Erythroblast (primary cell): ENCODE measurements around the gene CTIF.

Source experiments
- DNase-seq, 2 experiments: peaks; one replicate each; lab custom pipeline; 2025; lab: John Stamatoyannopoulos, UW
- GATA1 ChIP-seq: IDR thresholded peaks from 2 replicates; pipeline ENCODE4 v1.6.1; 2011; ENCODE audit warnings: low read depth, mild to moderate bottlenecking, control low read depth, low read length, moderate library complexity
- POLR2A ChIP-seq: IDR thresholded peaks from 2 replicates; pipeline ENCODE4 v1.6.1; 2011; ENCODE audit warnings: mild to moderate bottlenecking, low read length

The CTIF gene

DNA sequence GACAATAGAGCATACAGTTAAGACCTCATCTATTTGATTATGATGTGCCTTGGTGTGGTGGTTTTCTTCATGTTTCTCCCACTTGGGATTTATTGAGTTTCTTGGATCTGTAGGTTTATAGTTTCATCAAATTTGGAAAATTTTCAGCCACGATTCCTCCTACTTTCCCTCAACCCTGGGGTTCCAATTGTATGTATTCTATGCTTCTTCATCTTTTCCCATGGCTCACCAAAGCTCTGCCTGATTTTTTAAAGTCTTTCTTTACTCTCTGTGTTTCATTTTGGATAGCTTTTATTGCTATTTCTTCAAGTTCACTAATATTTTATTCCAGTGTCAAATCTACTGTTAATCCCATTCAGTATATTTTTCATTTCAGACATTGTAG lies 132.7 kb downstream of the CTIF start:
- TF ChIP-seq POLR2A (no peak), GATA1 (no peak)
- DNase-seq = no peak

GRCh38 chr18:48672671-48673340 lies 134.0 kb downstream of the CTIF start:
- no peak for DNase-seq
- TF ChIP-seq POLR2A (no peak), GATA1 (no peak)

- DNase-seq = no peak
- TF ChIP-seq POLR2A = no peak
Observed at GRCh38 chr18:48673456-48673852, 134.6 kb downstream of the CTIF start.

DNA sequence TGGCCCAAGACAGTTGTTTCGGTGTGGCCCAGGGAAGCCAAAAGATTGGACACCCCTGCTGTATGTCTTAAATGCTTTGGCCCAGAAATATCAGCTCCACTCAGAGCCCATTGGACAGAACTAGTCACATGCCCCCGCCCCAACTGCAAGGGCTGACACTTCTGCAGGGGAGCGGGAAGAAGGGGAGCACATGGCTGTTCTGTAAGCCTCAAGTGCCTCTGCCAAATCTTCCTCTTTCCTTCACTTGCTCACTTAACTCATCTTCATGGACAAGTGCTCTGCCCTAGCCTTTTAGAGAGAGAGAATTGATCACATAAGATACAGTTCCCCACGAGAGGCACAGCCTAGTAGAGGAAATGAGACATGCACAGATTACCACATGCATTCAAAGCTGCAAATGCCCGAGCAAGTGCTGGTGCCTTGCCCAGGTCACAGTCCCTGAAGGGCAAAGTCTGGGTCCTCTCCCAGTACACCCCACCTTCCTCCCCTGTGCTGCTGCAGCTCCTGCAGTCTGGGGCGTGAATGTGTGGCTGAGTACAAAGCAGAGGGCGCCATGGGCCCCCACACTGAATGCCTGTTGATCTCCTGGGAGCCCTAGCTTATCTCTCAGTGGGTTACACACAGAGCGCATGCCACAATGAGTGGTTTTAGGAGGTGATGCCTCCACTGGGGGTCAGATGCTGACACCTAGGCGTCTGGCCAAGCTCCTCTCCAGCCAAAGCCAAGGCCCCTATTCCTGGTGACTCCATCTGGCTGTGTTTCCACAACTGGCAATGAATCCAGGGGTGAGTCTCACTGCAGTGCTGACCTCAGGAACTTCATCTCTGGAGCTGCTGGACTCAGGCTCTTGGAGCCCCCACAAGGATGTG lies 135.3 kb downstream of the CTIF start:
- TF ChIP-seq POLR2A (no peak), GATA1 (no peak)
- no peak for DNase-seq

DNA sequence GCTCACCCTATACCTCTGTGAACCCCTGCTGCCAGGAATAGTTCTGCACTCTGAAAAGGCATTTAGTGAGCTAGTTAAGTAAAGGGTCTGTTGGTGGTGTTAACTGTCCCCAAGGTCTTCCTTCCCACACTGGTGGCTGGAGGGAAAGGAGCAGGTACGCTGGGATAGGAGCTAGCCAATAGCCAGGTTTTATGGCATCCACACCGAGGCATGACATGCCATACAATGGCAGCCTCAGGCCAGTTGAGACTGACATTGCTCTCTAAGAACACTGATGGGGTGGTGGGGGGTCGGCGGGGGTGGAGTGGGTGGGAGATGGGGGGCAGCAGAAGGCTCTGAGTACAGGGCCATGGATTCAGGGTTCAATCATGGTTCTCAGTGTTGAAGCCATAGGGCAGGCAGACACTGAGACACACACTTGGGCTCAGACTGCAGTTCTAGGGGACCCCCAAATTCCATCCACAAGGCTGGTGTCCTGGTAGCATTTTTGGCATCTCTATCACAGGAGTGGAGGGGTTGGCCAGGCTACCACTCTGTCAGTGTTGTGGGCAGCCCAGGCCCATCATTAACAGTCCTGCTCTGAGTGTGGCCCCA lies 136.0 kb downstream of the CTIF start:
- DNase-seq = no peak
- TF ChIP-seq GATA1 (no peak), POLR2A (no peak)

- DNase-seq = peak; percentile 75 to 87
- TF ChIP-seq POLR2A (no peak), GATA1 (no peak)
Observed at GRCh38 chr18:48675352-48675761, 136.5 kb downstream of the CTIF start.

- TF ChIP-seq POLR2A (no peak), GATA1 (no peak)
- no peak for DNase-seq
Observed at GRCh38 chr18:48675912-48676311, 137.1 kb downstream of the CTIF start.

DNA sequence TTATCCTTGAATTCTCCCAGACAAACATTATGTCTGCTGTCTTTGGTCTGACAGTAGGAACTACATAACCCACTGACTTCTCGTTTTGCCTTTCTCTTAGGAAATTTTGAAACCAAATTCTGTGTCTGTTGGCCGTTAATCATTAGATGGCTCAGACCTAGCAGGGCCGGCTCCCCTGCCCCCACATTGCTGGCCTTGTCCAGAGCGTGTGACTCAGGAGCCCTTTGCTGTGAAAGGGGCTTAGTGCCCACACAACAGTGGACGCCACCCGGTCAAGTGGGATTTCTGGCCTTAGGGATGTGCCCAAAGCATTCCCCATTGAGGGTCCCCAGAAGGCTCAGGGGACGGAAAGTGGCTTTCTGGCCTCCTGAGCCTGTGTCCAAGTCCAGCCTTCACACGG lies 137.5 kb downstream of the CTIF start:
- DNase-seq = no peak
- TF ChIP-seq POLR2A (no peak), GATA1 (no peak)

DNA sequence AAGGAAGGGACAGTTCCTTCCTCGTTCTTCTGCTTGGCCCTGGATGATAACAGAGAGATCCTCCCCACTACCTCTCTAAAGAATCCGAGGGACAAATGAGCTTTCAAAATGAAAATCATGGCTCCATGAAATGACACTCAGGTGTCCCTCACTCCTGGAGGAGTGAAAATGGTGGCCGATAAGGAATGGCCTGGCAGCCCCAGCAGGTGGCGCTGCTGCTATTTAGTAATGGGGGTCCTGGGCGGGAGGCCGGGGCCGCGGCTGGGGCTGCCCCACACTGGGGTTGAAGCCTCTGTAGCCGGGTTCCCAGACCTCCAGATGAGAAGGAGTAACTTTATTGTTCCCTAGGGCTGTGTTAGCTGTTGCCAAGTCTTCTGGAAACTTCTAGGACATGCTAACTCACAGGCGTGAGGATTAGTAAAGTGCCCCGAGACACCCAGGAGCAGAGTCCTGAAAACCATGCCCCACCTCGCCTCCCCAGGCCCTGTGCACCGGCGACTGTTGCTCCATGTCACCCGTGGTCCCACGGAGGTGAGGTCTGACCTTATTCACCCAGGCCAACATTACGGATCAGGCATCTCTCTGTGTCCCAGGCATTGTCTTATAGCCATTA lies 138.0 kb downstream of the CTIF start:
- peak; percentile 58 to 75 for DNase-seq
- no peak for TF ChIP-seq GATA1
- no peak for TF ChIP-seq POLR2A

- no peak for DNase-seq
- TF ChIP-seq GATA1 (no peak), POLR2A (no peak)
Observed at GRCh38 chr18:48678237-48679115, 139.6 kb downstream of the CTIF start.

DNA sequence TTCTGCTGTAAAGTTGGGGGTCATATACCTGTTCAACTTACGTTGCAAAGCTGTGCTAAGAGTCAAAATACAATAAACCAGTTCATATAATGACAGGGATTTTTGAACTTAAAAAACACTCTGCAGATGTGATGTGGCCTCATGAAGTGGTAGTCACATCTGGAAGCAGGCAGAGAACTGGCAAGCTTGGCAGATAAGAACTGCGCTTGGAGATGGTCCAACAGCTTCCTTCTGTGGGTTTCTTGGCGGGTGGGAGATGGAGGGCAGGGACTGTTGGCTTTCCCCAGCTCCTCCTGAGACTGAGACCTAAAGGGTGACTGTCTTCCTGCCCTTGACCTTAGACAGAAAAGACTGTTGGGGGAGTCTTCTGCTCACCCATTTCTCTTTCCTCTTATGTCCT lies 140.4 kb downstream of the CTIF start:
- no peak for TF ChIP-seq POLR2A
- DNase-seq = no peak

DNA sequence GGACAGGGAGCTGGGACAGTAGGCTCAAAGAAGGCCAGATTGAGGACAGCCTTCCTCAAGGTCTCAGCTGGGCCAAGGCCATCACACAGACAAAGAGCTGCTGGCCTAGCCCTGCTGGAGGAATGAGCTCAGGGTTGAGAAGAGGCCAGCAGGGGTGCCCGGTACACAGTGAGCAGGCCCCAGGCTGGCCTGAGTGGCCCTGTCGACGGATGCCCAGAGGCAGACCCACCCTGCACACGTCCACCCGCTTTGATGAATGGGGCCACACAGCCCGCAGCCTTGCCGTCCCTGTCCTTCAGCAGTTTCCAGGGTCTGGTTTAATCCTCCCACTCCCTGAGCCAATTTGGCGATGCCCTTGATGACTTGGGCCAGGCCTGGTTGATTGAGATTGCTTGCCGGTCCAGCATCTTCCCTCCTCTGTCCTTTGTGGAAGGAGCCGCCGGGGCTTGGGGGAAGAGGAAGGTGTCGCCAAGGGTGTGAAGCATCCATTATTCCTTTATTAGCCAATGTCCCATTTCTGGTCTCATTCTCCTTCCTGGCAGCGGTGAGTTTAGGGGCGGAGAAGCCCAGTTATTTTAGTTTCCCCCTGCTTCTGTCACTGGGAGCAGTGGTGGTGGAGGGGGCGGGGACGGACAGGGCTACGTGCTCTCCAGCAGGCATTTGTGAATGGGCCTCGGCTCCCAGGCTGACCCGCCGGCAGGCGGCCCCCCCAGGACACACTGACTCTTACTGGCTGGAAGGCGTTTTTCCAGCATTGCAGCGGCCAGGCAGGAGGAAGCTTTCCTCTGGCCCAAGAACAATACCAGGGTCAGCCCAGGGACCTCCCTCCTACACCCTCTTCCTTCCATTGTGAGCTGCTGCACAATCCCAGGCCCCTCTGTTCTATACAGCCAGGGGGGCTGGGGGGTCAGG lies 141.8 kb downstream of the CTIF start:
- TF ChIP-seq GATA1 = no peak
- TF ChIP-seq POLR2A = no peak
- DNase-seq = no peak

GRCh38 chr18:48682768-48683167 lies 143.9 kb downstream of the CTIF start:
- DNase-seq = no peak
- TF ChIP-seq POLR2A (no peak), GATA1 (no peak)
